Measurements from ENCODE around the gene MUC4.
"Not testable (repeated sequence)": the region's sequence is repeated elsewhere in the genome, so short reads cannot be mapped to it uniquely, and the experiment has no call there.

DNA sequence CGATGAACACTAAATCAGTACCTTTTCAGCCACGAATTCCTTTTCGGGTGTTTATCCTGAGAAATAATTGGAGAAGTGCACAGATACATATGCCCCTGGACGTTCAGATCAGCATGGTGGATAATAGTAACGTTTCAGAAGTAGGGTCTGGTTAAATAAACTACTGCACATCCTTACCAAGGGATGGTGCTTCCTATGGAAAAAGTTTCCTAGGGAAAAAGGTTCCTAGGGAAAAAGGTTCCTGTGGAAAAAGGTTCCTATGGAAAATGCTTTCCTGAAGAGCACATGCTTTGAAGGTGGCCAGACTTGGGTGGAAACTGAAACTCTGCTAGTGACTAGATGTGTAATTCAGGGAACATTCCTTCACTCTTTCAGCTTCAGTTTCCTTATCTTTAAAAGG, 62.6 kb downstream of the MUC4 start:
- not testable (repeated sequence) for TF ChIP-seq EZH2 (IDR thresholded peaks at IDR 0.05); POLR2AphosphoS5 (IDR thresholded peaks at IDR 0.05; ENCODE audit: borderline replicate concordance, low read depth, low read length)

Measured in SK-N-MC (cell line).